ENCODE data around the gene GJB5.
"Not testable (repeated sequence)": the region's sequence is repeated elsewhere in the genome, so short reads cannot be mapped to it uniquely, and the experiment has no call there.

The GJB5 gene

DNA sequence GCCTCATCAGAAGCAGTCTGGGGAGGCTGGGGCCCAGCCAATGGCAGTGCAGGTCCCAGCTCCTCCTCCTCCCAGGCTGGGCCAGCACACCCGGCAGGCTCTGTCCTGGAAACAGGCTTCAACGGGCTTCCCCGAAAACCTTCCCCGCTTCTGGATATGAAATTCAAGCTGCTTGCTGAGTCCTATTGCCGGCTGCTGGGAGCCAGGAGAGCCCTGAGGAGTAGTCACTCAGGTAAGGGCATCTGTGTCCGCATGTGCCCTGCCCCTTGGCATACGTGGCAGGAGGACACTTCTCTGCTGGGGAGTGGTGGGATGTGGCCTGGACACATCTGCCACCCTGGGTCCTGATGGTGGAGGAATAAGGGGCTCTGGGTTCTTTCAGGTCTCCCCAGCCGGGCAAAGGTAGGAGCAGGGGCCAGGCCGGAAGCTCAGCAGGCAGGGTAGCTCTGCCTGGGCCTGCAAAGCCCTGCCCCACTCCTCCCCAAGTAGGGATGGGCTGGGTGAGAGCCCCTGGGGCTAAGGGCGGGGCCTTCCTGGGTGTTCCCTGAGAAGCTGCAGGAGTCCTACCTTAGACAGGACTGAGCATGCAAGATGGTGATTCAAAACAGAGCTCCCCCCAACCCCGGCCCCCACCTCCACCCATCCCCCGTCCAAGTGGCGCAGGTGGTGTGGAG lies at the start of gene GJB5:
TSS of gene GJB5 (plus strand) at position 84 of the 674 bp plus-strand sequence. CDS start 2,284 bp downstream, outside the sequence.
- DNase-seq, result no peak

DNA sequence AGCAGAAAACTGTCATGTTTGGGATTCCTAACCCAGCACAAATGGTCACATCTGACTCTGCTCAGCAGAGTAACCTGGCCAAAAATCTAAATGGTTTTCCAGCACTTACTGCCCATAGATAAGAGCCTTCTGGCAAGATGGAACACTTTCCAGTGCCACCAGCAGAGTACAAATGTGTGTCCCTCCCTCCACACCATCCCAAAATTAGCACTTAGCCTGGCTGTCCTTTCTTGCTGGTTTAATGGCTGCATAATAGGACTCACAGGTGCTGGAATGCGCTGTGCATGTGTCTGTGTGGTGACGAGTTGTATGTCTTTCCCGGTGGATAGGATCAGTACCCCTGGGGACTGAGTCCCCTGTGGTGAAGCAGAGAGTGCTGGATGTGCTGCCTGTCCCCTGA lies 49.8 kb upstream of the GJB5 start:
- DNase-seq, result no peak

DNA sequence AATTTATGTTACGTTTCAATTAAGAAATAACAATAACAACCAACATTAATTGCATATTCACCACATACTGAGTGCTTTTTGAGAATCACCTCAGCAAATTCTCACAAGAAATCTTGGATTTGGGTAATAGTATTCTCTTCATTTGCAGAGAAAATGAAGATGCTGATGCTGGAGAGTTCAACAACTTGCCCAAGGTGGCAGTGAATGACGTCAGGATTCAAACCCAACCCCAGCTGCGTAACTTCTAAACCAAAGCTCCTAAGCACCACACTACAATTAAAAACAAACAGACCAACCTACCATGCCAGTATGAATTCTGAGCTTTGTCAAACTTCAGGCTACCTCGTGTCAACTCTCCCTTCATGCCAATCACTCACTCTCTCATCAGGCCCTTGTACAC lies 46.7 kb upstream of the GJB5 start:
- DNase-seq, result no peak

DNA sequence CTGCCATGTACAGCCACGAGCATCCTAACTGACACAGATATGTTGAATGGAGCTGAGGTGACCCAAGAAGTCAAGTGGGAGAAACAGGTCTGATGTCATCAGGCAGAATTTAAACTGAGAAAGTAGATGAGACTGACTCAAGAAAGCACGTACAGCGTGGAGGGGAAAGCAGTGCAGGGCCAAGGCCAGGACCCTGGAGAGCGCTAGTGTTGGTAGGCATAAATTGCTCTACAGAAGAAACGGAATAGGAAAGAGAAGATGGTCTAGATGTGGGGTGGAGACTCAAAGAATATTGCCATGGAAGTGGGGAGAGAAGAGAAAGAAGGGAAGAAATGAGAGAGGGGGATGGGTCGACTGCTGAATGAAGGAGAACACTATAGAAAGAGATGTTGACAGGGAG lies 45.3 kb upstream of the GJB5 start:
- no peak for DNase-seq

DNA sequence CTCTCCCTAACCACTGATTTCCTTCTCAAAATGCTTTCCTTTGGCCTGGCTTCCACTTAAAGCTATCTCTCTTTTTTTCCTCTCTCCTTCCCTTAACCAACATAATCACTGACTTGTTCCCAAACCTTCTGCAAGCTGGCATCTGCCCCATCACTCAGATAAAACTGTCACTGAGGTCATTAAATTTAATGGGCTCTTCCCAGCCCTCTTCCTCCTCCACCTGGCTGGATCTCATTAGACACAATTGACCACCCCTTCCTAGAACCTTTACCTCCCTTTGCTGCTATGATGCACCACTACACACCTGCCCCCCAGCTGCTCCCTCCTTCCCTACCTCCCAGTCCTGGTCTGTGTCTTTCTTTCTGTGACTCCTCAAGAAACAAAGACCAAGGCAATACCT lies 44.0 kb upstream of the GJB5 start:
- DNase-seq, result no peak

DNA sequence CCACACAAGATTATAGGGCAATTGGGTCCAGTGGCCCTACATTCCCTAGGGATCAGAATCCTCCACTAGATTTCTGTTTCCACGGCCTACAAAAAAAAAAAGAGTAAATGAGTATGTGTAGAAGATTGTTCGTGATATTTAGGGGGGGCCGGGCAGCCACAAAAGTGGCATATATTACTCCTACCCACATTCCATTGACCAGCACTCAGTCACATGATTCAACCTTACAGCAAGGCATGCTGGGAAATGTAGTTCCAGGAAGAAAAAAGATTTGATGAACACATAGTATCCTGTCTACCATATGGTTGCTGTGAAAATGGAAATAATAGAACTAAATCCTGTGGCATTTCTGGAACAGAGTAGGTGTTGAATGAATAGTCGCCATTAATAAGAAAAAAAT lies 43.4 kb upstream of the GJB5 start:
- DNase-seq, result no peak

DNA sequence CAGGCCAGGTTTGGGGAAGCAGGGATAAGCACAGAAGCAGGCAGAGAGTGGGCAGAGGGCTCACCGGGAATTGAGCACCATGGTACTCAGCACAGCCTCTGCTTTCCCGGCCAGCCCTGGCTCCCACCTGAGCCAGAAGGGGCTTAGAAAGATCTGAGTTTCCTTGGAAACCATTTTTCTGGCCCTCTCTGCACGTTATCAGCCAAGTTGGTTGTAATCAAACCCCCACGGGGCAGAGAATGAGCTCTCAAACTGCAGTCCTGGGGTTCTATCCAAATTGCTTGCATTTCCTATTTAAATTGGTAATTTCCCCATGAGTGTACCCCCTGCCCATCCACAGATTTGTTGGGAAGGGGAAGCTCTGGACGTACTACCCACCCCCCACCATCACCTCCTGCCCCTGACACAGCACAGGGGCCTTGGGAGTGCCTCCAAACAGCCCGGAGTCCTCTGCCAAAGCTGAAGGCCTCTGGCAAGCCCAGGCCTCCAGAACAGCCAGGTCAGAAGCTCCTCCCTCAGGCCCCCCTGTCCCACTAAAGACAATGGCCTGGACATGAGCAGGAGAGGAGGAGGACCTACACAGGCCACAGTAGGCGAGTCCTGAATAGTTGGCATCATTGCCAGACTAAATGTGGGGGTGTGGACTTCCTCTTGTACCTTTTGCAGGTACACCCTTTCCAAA lies 42.7 kb upstream of the GJB5 start:
- no peak for DNase-seq

DNA sequence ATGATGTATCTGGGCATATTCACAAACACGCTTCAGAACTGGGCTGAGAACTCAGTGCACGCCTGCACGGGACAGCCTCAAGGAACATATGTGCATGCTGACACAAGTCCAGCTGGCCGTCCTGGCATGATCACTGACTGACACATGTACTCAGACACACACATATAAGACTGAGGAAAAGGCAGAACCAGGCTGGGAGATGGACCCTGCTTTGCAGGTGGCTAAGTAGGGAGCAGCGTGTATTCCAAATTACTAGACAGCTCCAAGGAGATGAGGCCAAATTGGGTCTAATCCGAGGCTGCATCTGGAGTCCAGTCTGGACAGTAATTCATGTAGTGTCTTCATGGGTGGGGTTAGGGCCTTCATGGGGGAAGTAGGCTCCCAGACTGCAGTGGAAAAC lies 41.4 kb upstream of the GJB5 start:
- DNase-seq, result no peak

DNA sequence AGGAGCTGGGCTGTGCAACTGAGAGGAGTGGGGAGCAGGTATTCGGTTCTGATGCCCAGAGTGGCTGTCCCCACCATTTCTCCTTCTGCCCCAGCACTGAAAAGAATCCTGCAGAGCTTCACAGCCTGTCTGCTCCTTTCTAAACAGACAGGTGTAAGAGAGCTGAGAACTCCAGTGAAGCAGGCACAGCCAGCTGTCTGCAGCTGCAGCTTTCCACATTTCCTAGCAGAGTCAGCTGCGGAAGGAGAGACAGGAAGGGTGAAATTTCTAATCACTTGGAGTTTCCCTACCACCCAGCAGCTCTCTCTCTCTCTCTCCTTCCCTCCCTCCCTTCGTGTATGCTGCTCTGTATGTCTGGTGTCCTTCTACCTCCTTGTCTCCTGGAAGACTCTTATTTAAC lies 40.5 kb upstream of the GJB5 start:
- DNase-seq, result no peak

DNA sequence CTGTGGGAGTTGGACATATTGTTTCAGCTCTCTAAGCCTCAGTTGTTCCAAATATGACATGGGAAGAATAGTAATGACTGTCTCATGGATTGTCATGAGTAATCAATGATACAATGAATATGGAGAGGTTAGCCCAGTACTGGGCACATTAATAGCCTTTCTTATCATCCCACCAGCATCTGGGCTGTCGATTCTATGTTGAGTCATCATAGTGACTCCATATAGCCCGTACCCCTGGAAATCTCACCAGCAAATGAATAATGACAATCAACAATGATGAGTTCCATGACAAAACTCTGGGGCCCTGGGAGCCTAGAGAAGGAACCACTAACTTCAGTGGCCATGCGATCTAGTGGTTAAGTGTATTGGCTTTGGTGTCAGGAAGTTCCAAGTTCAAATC lies 39.7 kb upstream of the GJB5 start:
- no peak for DNase-seq

DNA sequence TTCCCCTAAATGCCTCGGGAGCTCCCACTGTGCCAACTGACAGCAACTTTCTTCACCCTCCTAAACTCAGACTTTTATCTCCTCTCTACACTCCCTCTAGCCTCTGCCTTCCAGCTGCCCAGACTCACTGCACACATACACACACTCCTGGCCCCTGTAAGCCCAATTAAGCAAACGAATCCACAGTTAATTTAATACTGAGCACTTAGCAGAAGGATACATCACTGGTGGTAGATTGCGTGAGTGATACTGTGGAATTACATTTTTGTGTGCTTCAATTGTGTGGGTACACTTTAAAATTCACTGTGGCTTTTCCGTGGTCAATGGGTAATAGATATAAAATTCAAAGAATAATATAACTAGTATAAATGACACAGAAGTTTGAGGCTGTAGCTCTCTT lies 33.6 kb upstream of the GJB5 start:
- no peak for DNase-seq

DNA sequence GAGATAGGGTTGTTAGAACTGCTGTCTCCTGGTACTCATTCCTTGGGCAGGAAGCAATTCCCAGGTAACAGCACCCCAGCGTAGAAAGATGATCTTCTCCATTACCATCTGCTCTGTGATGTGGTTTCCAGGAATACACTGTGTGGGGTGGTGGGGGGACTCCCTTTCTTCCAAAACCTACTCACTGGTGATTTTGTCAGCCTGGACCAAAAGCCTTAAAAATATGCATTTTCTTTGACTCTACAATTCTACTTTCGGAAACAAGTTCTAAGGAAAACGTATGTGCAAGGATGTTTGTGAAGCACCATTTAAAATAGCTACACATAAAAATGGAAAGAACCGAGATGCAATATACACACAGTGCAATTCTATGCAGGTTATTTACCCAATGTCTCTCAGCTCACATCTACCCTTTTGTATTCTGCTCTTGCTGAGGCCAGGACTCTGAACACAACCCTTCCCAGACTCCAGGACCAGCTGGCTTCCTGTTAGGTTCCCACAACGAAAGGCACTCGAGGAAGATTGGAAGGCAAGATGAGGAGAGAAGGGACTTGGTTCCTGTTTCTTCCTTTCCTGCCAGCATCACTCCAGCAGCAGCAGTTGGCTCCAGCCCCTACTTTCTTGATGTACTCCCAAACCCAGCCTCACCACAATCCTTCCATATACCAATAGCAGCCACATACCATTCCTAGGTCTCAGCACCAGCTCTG lies 33.0 kb upstream of the GJB5 start:
- DNase-seq, result no peak

DNA sequence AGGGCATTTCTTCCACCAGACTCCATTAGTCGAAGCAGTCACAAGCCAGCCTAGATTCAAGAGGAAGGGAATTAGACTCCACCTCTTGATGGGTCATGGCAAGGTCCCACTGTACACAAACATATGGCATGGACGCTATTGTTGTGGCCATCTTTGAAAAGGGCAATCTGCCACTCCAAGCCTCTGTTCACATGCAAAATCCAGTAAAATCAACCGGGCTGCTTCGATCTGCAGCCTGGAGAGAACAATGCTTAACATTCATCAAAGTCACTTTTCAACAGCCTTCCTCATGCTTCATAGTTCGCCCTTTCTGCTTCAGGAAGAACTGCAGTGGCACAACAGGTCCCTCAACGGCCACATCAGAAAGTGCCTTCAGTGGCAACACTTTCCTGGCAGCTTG lies 28.0 kb upstream of the GJB5 start:
- DNase-seq, result no peak

DNA sequence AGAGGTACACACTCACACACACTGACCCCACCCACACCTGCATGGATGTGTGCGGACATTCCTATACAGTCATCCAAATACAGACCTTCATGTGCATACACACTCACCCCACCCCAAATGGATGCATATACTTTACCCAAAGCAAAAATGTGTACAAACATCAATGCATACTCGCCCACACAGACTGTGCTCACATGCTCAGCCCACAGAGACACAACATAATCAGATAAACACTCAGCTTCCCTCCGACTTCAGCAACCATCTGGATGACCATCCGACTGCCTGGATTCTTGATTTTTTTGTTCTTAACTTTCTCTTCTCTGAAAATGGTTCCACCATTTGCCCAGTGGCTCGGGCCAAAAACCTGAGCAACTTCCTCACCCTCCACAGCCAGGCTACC lies 24.4 kb upstream of the GJB5 start:
- no peak for DNase-seq

DNA sequence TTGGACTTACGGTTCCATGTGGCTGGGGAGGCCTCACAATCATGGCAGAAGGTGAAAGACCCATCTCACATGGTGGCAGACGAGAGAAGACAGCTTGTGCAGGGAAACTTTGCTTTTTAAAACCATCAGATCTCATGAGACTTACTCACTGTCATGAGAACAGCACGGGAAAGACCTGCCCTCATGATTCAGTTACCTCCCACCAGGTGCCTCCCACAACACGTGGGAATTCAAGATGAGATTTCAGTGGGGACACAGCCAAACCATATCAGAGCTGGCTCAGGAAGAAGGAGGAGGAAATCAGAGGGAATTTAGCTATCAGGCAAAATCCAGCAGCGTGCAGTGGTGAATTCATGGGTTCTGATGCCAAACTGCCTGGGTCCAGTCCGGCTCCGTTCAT lies 22.0 kb upstream of the GJB5 start:
- DNase-seq, result not testable (repeated sequence)

DNA sequence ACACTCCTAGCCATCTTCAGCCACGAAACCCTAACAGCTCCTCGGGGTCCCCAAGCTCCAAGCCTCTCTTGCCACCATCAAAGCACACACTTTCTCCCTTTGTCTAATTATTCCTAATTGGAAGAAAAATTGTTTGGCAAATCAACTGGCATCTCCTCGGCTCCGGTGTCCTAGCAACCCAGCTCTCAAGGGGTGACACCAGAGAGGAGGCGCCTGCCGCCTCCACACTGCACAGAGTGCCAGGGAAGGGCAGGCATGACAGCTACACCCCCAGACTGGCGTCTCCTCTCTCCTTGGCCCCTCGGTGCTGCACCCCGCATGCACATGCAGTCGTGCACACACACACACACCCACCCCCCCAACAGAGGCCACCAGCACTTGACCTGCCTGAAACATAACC lies 18.2 kb upstream of the GJB5 start:
- DNase-seq, result no peak

DNA sequence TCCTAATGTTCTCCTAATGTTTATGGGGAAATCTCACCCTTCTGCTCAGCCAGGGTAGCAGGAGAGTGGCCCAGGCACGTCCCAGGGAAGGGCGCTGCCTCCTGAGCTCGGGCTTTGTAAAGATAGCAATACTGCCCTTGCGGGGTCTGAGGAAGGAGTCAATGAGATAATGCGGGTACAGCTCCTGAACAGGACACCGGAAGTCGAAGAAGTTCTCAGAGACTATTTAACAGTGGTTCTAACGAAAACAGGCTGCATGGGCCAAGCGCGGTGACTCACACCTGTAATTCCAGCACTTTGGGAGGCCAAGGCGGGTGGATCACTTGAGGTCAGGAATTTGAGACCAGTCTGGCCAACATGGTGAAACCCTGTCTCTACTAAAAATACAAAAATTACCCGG lies 17.6 kb upstream of the GJB5 start:
- not testable (repeated sequence) for DNase-seq

DNA sequence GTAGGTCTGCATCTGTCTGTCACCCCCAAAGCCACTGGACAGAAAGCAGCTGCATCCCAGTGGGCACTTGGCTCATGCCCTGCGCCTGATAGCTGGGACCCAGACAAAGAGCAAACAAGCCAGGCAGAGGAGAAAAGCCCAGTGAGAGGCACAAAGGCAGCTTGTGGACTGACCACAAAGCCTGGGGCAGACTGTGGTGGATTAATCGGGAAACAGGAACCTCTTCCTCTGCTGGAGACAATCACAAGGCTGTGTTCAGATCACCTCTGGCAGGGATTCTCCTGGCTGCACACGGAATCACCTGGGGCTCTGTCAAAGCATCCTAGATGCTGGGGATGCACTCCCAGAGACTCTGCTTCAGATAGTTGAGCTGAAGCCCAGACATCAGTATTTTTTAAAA lies 15.2 kb upstream of the GJB5 start:
- no peak for DNase-seq

DNA sequence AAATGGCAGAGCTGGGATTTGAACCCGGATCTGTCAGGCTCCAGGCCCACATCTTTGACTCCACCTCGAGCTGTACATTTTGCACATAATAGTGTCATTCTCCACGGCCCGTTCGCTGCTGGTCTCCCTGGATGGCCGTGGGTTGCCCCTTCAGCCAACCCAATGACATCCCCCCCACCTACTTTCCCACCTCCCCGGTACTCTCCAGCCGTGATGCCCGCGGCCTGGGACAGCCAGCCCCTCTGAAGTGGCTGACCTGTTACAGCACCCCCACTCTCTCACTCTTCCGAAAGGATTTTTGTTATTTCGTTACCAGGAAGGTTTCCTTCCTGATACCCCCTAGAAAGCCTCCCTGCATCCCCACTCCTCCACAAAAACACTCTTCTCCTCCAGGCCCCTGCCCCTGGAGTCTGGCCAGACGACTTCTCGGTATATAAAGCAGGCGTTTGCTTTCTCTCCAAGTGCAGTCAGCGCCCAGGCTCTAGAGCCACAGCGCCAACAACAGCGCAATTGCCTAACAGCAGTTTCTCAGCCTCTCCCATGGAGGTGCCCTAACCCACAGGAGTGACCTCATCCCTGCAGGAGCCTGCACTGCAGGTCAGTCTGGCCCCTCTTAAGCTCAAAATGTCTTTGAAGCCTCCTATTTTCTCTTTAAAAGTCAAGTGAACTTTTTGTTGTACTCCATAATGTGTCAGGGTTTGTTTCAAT lies 14.5 kb upstream of the GJB5 start:
- DNase-seq, result no peak

DNA sequence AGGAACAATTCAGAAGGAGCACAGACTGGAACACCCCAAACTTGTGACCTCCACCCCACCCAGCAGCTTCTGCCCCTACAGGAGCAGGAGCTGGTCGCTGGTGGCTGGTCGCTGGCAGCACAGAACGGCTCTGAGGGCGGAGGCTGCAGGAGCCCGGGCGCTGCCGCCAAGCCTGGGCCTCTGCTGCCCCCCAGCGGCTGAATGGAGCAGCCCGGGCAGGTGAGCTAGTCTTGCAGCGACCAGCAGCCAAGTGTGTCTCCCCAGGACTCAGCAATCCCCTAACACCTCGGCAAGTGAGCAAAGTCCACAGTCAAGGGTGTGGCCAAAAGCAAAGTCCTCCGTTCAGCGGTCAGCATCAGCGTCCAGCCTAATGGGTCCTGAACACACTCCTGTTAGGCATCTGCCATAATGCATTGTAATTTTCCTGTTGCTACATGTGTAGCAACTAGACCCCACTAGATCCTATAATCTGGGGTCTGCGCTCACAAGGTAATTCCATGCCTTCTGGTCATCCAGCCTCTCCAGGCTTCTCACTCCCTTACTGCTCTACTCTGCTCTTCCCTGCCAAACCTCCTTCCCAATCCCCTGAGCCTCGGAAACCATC lies 12.1 kb upstream of the GJB5 start:
- DNase-seq, result no peak

DNA sequence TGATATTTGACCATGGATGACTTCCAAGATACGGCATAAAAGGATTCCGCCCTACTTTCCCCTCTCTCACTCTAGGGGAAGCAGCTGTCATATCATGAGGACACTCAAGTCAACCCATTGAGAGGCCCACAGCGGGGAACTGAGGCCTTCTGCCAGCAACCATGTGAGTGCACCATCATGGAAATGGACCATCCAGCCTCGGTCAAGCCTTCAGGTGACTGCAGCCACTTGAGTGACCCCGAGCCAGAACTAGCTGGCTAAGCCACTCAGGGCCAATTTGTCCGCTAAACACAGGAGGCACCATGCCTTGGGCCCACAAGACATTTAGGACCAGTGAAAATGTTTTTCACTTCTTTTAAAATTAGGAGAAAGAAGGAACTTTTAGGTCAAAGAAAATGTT lies 11.1 kb upstream of the GJB5 start:
- DNase-seq, result no peak

DNA sequence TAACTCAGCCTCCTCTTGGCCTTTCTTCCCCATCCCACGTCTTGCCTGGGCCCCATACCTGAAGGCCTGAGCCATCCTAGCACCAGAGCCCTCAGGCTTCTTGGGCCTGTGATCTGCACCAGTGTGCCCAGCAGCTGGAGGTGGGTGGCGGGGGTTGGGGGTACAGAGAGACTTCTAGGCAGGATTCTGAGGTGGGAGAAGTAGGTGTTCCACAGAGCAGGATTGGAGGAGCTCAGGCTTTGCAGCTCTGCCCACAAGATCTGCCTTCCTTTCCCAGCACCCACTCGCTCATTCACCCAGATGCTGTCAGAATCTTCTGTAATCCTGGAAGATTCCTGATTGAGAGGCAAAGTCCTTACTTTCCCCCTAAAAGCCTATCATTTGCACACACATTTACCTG lies 10.0 kb upstream of the GJB5 start:
- no peak for DNase-seq

DNA sequence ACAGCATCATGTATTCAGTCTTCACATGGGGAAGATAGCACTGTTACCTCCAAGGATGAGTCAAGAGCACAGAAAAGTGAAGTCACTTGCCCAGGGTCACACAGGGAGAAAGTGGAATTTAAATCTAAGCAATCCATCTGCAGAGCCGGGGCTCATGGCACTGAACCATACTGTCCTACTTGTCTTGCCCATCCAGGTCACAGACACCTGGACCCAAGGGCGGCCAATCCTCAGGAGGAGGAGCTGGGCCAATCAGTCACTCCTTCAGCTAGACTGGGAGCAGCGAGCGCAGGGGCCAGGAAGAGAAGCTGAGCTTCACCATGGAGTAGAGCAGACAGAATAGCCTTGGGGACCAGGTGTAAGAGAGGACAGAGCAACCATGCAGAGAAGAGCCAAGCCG lies 9.2 kb upstream of the GJB5 start:
- no peak for DNase-seq

All from SHP77 treated with DMSO at 0.1 percent for 48 hours (cell line).